Thyroid gland (tissue), 4 donors: ENCODE measurements around the gene FERMT1.

Experiments
- POLR2A ChIP-seq, 2 donors: fragments of 450-650 bp; IDR thresholded peaks; one replicate each; pipeline ENCODE4 v1.6.1; 2017; ENCODE audit warnings: antibody characterized with exemption in 2 of 2, mild to moderate bottlenecking in 2 of 2, moderate library complexity in 1 of 2
- TF ChIP-seq, protein P1 (sequence below), 6 experiments: fragments of 200-600 bp in 3 of 6; fragments of 450-650 bp in 3 of 6; sonication (generic) in 3 of 6; IDR thresholded peaks; one replicate each; pipeline ENCODE4 v1.5.1; 2016 to 2019; ENCODE audit warnings: antibody characterized with exemption in 6 of 6, mild to moderate bottlenecking in 2 of 6, inconsistent platforms in 1 of 6, moderate library complexity in 1 of 6

DNA sequence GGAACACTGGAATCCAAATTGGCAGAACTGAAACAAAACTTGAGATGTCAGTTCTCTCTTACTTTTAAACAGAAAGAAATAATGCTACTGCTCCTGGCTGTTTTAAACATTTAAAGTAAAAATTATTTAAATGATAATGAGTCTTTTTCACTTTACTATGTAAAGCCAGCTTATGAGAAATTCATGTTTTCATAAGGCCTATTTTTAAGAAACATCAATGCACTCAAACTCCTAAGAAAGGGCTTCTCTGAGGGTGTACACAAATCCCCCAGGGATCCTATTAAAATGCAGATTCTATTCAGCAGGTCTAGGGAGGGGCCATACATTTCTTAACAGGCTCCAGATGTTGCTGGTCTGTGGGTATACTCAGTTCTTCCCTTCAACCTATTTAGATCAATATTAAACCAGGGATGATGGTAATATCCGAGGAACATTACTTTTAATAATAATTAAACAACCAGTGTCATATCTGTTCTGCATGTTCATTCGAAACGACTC, 2.3 kb downstream of the FERMT1 start:
- TF ChIP-seq, protein P1, sequence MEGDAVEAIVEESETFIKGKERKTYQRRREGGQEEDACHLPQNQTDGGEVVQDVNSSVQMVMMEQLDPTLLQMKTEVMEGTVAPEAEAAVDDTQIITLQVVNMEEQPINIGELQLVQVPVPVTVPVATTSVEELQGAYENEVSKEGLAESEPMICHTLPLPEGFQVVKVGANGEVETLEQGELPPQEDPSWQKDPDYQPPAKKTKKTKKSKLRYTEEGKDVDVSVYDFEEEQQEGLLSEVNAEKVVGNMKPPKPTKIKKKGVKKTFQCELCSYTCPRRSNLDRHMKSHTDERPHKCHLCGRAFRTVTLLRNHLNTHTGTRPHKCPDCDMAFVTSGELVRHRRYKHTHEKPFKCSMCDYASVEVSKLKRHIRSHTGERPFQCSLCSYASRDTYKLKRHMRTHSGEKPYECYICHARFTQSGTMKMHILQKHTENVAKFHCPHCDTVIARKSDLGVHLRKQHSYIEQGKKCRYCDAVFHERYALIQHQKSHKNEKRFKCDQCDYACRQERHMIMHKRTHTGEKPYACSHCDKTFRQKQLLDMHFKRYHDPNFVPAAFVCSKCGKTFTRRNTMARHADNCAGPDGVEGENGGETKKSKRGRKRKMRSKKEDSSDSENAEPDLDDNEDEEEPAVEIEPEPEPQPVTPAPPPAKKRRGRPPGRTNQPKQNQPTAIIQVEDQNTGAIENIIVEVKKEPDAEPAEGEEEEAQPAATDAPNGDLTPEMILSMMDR (IDR thresholded peaks at IDR 0.05) = no peak
- no peak for TF ChIP-seq POLR2A (IDR thresholded peaks at IDR 0.05)
